Cardiac muscle cell (in vitro differentiated cells and primary cell): ENCODE results near the gene APBA2. TPM values are rescaled to one million over a fixed set of nuclear protein-coding genes. Genes with fewer than 3 reads are reported as not detected.

Experiments used
- DNase-seq, 2 donors: peaks; one replicate each; pipeline versions ENCODE4 v3.0.0 to v3.0.0-alpha.2; 2010 to 2017; ENCODE audit warnings: low read depth in 1 of 2, low spot score in 1 of 2
- H3K27ac ChIP-seq: fragments of 200-600 bp; sonication (generic); 2 replicates; pipeline ENCODE4 v1.5.1; 2016
- H3K27me3 ChIP-seq: fragments of 200-600 bp; sonication (generic); 2 replicates; pipeline ENCODE4 v1.6.0; 2016; ENCODE audit warnings: control low read depth
- H3K36me3 ChIP-seq: fragments of 200-600 bp; sonication (generic); 2 replicates; pipeline ENCODE4 v1.5.1; 2016; ENCODE audit warnings: control low read depth
- H3K4me1 ChIP-seq: fragments of 200-600 bp; sonication (generic); 2 replicates; pipeline ENCODE4 v1.8.1; 2017; ENCODE audit warnings: low read depth, mild to moderate bottlenecking, mixed run types
- H3K4me3 ChIP-seq: fragments of 200-600 bp; sonication (generic); 2 replicates; pipeline ENCODE4 v1.5.1; 2016; ENCODE audit warnings: mild to moderate bottlenecking
- H3K9me3 ChIP-seq: fragments of 200-600 bp; sonication (generic); 2 replicates; pipeline ENCODE4 v1.5.1; 2017; ENCODE audit warnings: low read depth, mild to moderate bottlenecking, control low read depth
- CTCF ChIP-seq: IDR thresholded peaks from 2 replicates; pipeline ENCODE4 v1.5.1; 2012; ENCODE audit warnings: low read depth, mild to moderate bottlenecking, low read length
- polyA plus RNA-seq: library from polyadenylated mRNA; unstranded; fragments of >200 nt; fragmentation: Nextera tagmentation; extraction: Ambion mirVana; gene quantifications from 2 replicates; pipeline ENCODE4 v1.2.1, GENCODE V29; 2016
- total RNA-seq: library from RNA; depleted of rRNA; stranded (reverse); fragments of >200 nt; gene quantifications from 2 replicates; pipeline ENCODE4 v1.2.3, GENCODE V29; 2016

Gene APBA2
- total and polyA plus RNA-seq, 2 experiments from 2014 or later, result 20.5 to 33.2 TPM

GRCh38 chr15:29058903-29059539 lies 173.2 kb downstream of the APBA2 start:
- Histone ChIP-seq H3K4me3 (no peak overlapping the region), H3K9me3 (no peaks in the 10 kb centered on the region), H3K27me3 (no peaks in the 10 kb centered on the region), H3K27ac (no peak overlapping the region), H3K36me3 (no peaks in the 10 kb centered on the region), H3K4me1 (no peaks in the 10 kb centered on the region)
- DNase-seq, result no peak
- no peak for TF ChIP-seq CTCF

GRCh38 chr15:29059871-29060640 lies 174.3 kb downstream of the APBA2 start:
- TF ChIP-seq CTCF, result no peak
- DNase-seq, result no peak
- Histone ChIP-seq H3K4me1 (no peaks in the 10 kb centered on the region), H3K36me3 (no peaks in the 10 kb centered on the region), H3K27me3 (no peaks in the 10 kb centered on the region), H3K9me3 (no peaks in the 10 kb centered on the region), H3K4me3 (no peak overlapping the region), H3K27ac (no peak overlapping the region)

DNA sequence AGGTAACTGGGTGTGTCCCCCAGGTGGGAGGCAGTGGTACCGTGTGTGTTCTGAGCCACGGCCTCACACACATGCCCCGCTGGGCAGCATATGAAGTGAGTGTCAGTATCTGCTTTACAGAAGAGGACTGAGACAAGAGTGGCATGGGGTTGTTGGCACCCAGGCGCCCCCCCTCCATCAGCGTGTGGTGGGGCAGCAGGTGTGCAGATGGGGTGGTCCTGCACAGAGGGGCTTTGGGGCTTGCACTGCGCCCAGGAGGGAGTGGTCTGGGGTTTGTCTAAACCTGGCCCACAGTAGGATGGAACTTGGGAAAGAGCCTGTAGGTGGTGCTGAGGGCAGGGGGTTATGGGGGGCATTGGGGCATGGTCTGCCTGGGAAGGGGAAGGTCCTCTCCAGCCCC lies 176.0 kb downstream of the APBA2 start:
- TF ChIP-seq CTCF, result no peak
- no peak overlapping the region for H3K27ac ChIP-seq
- H3K4me3 ChIP-seq, result no peak overlapping the region
- H3K27me3 ChIP-seq, result no peaks in the 10 kb centered on the region
- H3K9me3 ChIP-seq, result no peaks in the 10 kb centered on the region
- no peaks in the 10 kb centered on the region for H3K36me3 ChIP-seq
- DNase-seq, result no peak
- H3K4me1 ChIP-seq, result no peaks in the 10 kb centered on the region

DNA sequence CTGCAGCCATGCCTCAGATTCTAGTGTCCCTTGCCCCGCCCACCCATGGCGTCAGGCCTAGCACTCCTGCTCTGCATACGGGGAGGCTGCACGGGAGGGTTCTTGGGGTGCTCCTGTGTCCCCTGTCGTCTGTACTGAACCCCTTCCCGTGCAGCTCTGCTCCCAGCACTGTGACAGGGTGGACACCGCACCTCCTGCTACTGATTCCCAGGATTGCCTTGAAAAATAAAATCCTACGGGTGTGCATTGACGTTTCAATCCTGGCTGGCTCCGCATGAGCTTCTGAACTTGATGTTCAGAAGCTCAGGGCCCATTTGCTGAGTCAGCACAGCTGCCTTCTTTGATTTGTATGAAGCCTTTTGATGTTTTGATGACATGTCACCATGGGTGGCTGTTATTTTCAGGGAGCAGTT lies 176.4 kb downstream of the APBA2 start:
- TF ChIP-seq CTCF, result no peak
- Histone ChIP-seq H3K4me1 (no peaks in the 10 kb centered on the region), H3K27ac (no peak overlapping the region), H3K4me3 (no peak overlapping the region), H3K36me3 (no peaks in the 10 kb centered on the region), H3K27me3 (no peaks in the 10 kb centered on the region), H3K9me3 (no peaks in the 10 kb centered on the region)
- no peak for DNase-seq

DNA sequence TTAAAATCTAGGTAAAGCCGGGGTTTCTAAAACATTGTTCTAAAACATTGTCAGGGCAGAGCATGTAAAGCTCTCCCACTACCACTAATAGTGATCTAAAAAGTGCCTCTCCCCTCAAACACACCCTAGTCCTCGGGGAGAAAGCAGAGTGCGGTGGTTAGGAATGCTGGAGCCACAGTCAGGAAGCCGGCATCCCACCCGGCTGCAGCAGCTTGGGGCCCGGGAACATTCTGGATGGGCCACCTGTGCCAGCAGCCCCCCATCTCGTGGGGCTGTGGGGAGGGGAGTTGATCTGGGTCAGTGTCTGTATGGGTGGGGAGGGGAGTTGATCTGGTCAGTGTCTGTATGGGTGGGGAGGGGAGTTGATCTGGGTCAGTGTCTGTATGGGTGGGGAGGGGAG lies 176.9 kb downstream of the APBA2 start:
- no peak for TF ChIP-seq CTCF

More for the DNA sequence above, 176.9 kb downstream of the APBA2 start:
- Histone ChIP-seq H3K27ac (no peak overlapping the region), H3K36me3 (no peaks in the 10 kb centered on the region), H3K27me3 (no peaks in the 10 kb centered on the region), H3K4me1 (no peaks in the 10 kb centered on the region), H3K4me3 (no peak overlapping the region), H3K9me3 (no peaks in the 10 kb centered on the region)
- no peak for DNase-seq
